K562 (cell line): ENCODE data around the gene ACO2. TPM values are rescaled to one million over a fixed set of nuclear protein-coding genes. Genes with fewer than 3 reads are reported as not detected.

ENCODE experiments used
- ATAC-seq: fragments of 200-7000 bp; cut with Tn5 transposase; 3 replicates; pipeline ENCODE4 v1.9.1; 2020; ENCODE audit warnings: moderate library complexity
- BruUV-seq: library from RNA; stranded (reverse); fragments of 400-500 nt; replicated peaks from 2 replicates; lab custom pipeline; 2021; lab: Mats Ljungman, UMichigan
- CTCF ChIA-PET: fragments of 300-600 bp; formaldehyde crosslinking; extraction: SDS; loops from one replicate; lab custom pipeline; 2021; ENCODE audit warnings: low intra/inter-chr PET ratio; lab: Yijun Ruan, JAX
- POLR2A ChIA-PET: fragments of 300-600, 350-650 bp; sonication (Branson Sonifier 250); formaldehyde crosslinking; extraction: SDS; loops from one replicate; lab custom pipeline; 2021; ENCODE audit warnings: antibody characterized with exemption, inconsistent platforms; lab: Yijun Ruan, JAX
- DNase-seq, 4 experiments: peaks; one replicate each; pipeline versions ENCODE4 v3.0.0 to v3.0.0-alpha.2; 2011 to 2018; ENCODE audit warnings: low spot score in 3 of 4, mixed read lengths in 3 of 4; ENCODE audit errors: extremely low read depth in 1 of 4
- FAIRE-seq: peaks from 2 replicates; lab custom pipeline; 2011; peaks lifted over from hg19 to GRCh38; lab: Jason Lieb, UNC
- H2AFZ ChIP-seq: 2 replicates; pipeline ENCODE4 v1.6.0; 2011; ENCODE audit warnings: low read depth, low read length, control low read depth, inconsistent platforms
- H3K27ac ChIP-seq: fragments of 200-600 bp; 3 replicates; pipeline ENCODE4 v1.8.0; 2011; ENCODE audit warnings: low read depth, mild to moderate bottlenecking, control low read depth, inconsistent platforms, low read length, moderate library complexity, mixed read lengths; ENCODE audit errors: extremely low read depth
- H3K27me3 ChIP-seq, 2 experiments: fragments of 300-600 bp in 1 of 2; 2 replicates in 1 of 2; 3 replicates in 1 of 2; pipeline versions ENCODE4 v1.6.0 to v1.8.0; 2011; ENCODE audit warnings: inconsistent platforms in 2 of 2, low read length in 2 of 2, mild to moderate bottlenecking in 1 of 2, mixed read lengths in 1 of 2, moderate library complexity in 1 of 2; ENCODE audit not compliant: control insufficient read depth in 2 of 2, insufficient read depth in 2 of 2
- H3K36me3 ChIP-seq: fragments of 300-600 bp; 3 replicates; pipeline ENCODE4 v1.8.0; 2011; ENCODE audit warnings: mild to moderate bottlenecking, low read length, inconsistent platforms; ENCODE audit not compliant: control insufficient read depth, insufficient read depth
- H3K4me1 ChIP-seq, 2 experiments: fragments of 200-600 bp in 1 of 2; replicated peaks in 1 of 2; 2 replicates in 1 of 2; 3 replicates in 1 of 2; pipeline versions ENCODE4 v1.5.1 to v1.8.0; 2011; ENCODE audit warnings: inconsistent platforms in 2 of 2, low read length in 2 of 2, mild to moderate bottlenecking in 1 of 2, mixed read lengths in 1 of 2, moderate library complexity in 1 of 2; ENCODE audit not compliant: control insufficient read depth in 2 of 2, insufficient read depth in 2 of 2
- H3K4me2 ChIP-seq: 2 replicates; pipeline ENCODE4 v1.6.1; 2011; ENCODE audit warnings: low read length, control low read depth, inconsistent platforms, mixed read lengths; ENCODE audit not compliant: insufficient read depth
- H3K4me3 ChIP-seq: fragments of 200-600 bp; sonication (generic), shearing (Covaris generic); 2 replicates; pipeline ENCODE4 v1.5.1; 2016; ENCODE audit warnings: control low read depth, inconsistent platforms
- H3K79me2 ChIP-seq: fragments of 200-600 bp; 3 replicates; pipeline ENCODE4 v1.8.0; 2011; ENCODE audit warnings: low read length, inconsistent platforms; ENCODE audit not compliant: control insufficient read depth, insufficient read depth
- H3K9ac ChIP-seq, 2 experiments: 2 replicates each; pipeline versions ENCODE4 v1.6.0 to v1.6.1; 2011; ENCODE audit warnings: low read depth in 2 of 2, low read length in 2 of 2, control low read depth in 1 of 2, inconsistent platforms in 1 of 2, mild to moderate bottlenecking in 1 of 2, mixed read lengths in 1 of 2; ENCODE audit not compliant: insufficient read depth in 1 of 2
- H3K9me1 ChIP-seq: one replicate; pipeline ENCODE4 v1.6.0; 2011; ENCODE audit warnings: inconsistent platforms, mild to moderate bottlenecking, low read length, moderate library complexity; ENCODE audit not compliant: control insufficient read depth, insufficient read depth
- H3K9me3 ChIP-seq: replicated peaks from 2 replicates; pipeline ENCODE4 v1.5.1; 2011; ENCODE audit warnings: low read depth, low read length, inconsistent platforms; ENCODE audit not compliant: control insufficient read depth, insufficient read depth
- H4K20me1 ChIP-seq: replicated peaks from 2 replicates; pipeline ENCODE4 v1.6.1; 2011; ENCODE audit warnings: low read length, inconsistent platforms, mixed read lengths; ENCODE audit not compliant: control insufficient read depth, insufficient read depth
- DNMT1 ChIP-seq: fragments of 450-650 bp; IDR thresholded peaks from 2 replicates; pipeline ENCODE4 v1.6.1; 2016; ENCODE audit warnings: antibody characterized with exemption, mild to moderate bottlenecking
- ETS2 ChIP-seq: IDR thresholded peaks from 2 replicates; pipeline ENCODE4 v1.6.1; 2016; ENCODE audit warnings: borderline replicate concordance, missing genetic modification characterization, mild to moderate bottlenecking, moderate library complexity, missing compliant biosample characterization; ENCODE audit not compliant: poor library complexity, severe bottlenecking
- FOXM1 ChIP-seq, 2 experiments: fragments of 450-650 bp in 1 of 2; sonication (generic) in 1 of 2; formaldehyde crosslinking in 1 of 2; IDR thresholded peaks; 2 replicates each; pipeline versions ENCODE4 v1.6.1 to v1.9.0; 2017 to 2022; ENCODE audit warnings: low read depth in 2 of 2, mild to moderate bottlenecking in 2 of 2, missing genetic modification reagents in 1 of 2, moderate library complexity in 1 of 2
- GABPB1 ChIP-seq: sonication (generic); formaldehyde crosslinking; IDR thresholded peaks from 2 replicates; pipeline ENCODE4 v1.8.0; 2022; ENCODE audit warnings: mild to moderate bottlenecking, missing genetic modification reagents
- ILF3 ChIP-seq: fragments of 450-650 bp; IDR thresholded peaks from 2 replicates; pipeline ENCODE4 v1.6.1; 2018; ENCODE audit warnings: antibody characterized with exemption, mild to moderate bottlenecking, moderate library complexity, borderline replicate concordance
- ZBTB8A ChIP-seq: fragments of 450-650 bp; IDR thresholded peaks from 2 replicates; pipeline ENCODE4 v1.6.1; 2018; ENCODE audit warnings: mild to moderate bottlenecking, moderate library complexity; ENCODE audit not compliant: partially characterized antibody
- ZFPM2 ChIP-seq: fragments of 250-450 bp; sonication (Bioruptor Pico); IDR thresholded peaks from 2 replicates; pipeline ENCODE4 v1.5.1; 2022; ENCODE audit warnings: mild to moderate bottlenecking
- ZKSCAN8 ChIP-seq: fragments of 200-800 bp; sonication (Bioruptor generic); IDR thresholded peaks from 2 replicates; pipeline ENCODE4 v1.6.1; 2016; ENCODE audit warnings: missing genetic modification characterization, missing compliant biosample characterization
- ZNF551 ChIP-seq: fragments of 250-450 bp; sonication (Bioruptor Pico); IDR thresholded peaks from 2 replicates; pipeline ENCODE4 v1.5.0; 2021; ENCODE audit warnings: mild to moderate bottlenecking, moderate library complexity
- WGBS: fragments of 100-300 bp; shearing (Covaris generic); methylation state at CpG from one replicate; pipeline ENCODE4 v1.1.6; 2016; ENCODE audit warnings: low coverage, mixed read lengths; ENCODE audit not compliant: insufficient coverage; ENCODE audit errors: missing lambda C conversion rate; 5-methylcytosine and 5-hydroxymethylcytosine counted together
- in situ Hi-C: fragments of 300-500 bp; cut with MboI; formaldehyde crosslinking; loops from 4 replicates; pipeline ENCODE4 v1.15.0; 2018; ENCODE audit warnings: inconsistent platforms, mixed read lengths
- intact Hi-C: fragments of 100-400 bp; cut with micrococcal nuclease; formaldehyde crosslinking; loops from 2 replicates; pipeline ENCODE4 v1.14.2; 2022
- polyA plus RNA-seq, 8 experiments: library from polyadenylated mRNA; depleted of rRNA in 4 of 8; stranded (reverse) in 5 of 8; unstranded in 3 of 8; fragments of >200 nt; fragmentation: Nextera tagmentation in 2 of 8; fragmentation: Illumina TruSeq in 1 of 8; extraction: Ambion mirVana in 2 of 8; extraction: Trizol in 1 of 8; gene quantifications; 2 replicates each; pipeline versions ENCODE4 v1.2.1 to v1.2.3, GENCODE V29; 2011 to 2014; ENCODE audit warnings: inconsistent platforms in 1 of 8, missing spikeins in 1 of 8
- total RNA-seq, 7 experiments: library from RNA; depleted of rRNA in 6 of 7; stranded (reverse); fragments of >200 nt in 6 of 7; fragmentation: Illumina TruSeq in 2 of 7; extraction: Trizol in 2 of 7; gene quantifications; 2 replicates each; pipeline versions ENCODE4 v1.2.1 to v1.2.3, GENCODE V29; 2011 to 2021; ENCODE audit warnings: low replicate concordance in 1 of 7
- TF ChIP-seq, protein P1 (sequence below): IDR thresholded peaks from 3 replicates; pipeline ENCODE4 v1.6.1; 2011; ENCODE audit warnings: borderline replicate concordance, mild to moderate bottlenecking; ENCODE audit not compliant: insufficient read length, insufficient read depth

The ACO2 gene
- total and polyA plus RNA-seq, 9 of the 15 experiments (the other 6 are each of a cell fraction or from before 2014, with no cell fraction given): 16.2 to 119 (median 43.2) TPM

DNA sequence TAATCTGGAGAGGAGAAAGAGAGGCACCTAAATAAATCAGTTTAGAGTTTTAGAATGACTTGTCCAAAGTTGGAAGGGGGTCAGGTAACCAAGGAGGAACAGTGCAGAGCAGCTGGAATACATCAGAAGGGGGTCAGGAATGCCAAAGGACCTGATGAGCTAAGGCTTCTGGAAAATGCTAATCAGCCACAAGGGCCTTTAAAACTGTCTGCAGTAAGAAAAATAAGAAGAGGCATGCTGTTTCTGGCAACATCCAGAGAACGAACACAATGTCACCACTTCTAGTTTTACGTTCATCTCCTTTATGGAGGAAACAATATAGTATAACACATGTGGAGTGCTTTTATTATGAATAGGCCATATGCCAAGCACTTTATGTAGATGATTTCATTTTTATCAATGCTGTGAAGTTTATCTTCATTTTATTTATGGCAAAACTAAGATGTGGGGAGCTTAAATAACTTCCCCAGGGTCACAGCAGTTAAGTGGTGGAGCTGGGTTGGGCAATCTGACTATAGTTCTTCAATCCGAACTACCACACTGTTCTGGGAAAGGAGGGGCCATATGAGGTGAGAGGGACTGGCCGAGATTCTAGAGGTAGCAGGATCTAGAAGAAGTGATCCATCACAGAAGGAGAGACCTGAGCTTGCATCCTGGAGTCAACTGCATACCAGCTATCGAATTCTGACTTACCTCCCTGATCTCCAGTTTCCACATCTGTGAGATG lies 22.6 kb downstream of the ACO2 start:
- H3K4me1 ChIP-seq: peaks cover 11 to 16% of the 10 kb centered on the region in 2 experiments; a peak in 4 of 5 replicates
- H3K27me3 ChIP-seq: no peaks in the 10 kb centered on the region
- peaks cover 89% of the 10 kb centered on the region for H3K79me2 ChIP-seq
- no peak for ATAC-seq
- POLR2A ChIA-PET: interaction anchor here (1.2 kb wide), 1 partner anchor 23 kb away, joined by 5 read pairs; the partner anchor contains the start of genes ACO2 and PHF5A
- no peak overlapping the region for H3K4me3 ChIP-seq
- no peak for DNase-seq
- TF ChIP-seq DNMT1: no peak
- TF ChIP-seq ILF3: no peak
- TF ChIP-seq ZBTB8A: no peak
- TF ChIP-seq ZKSCAN8: no peak
- no peak for TF ChIP-seq ETS2 (tag)
- no peak for TF ChIP-seq ZFPM2 (CRISPR knock-in tag)
- TF ChIP-seq GABPB1 (CRISPR knock-in tag): no peak
- no peak for TF ChIP-seq FOXM1 (IDR thresholded peaks at IDR 0.05; ENCODE audit: low read depth)
- TF ChIP-seq FOXM1 (CRISPR knock-in tag; IDR thresholded peaks at IDR 0.05; ENCODE audit: low read depth): no peak
- TF ChIP-seq, protein P1, sequence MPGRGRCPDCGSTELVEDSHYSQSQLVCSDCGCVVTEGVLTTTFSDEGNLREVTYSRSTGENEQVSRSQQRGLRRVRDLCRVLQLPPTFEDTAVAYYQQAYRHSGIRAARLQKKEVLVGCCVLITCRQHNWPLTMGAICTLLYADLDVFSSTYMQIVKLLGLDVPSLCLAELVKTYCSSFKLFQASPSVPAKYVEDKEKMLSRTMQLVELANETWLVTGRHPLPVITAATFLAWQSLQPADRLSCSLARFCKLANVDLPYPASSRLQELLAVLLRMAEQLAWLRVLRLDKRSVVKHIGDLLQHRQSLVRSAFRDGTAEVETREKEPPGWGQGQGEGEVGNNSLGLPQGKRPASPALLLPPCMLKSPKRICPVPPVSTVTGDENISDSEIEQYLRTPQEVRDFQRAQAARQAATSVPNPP: no peak
- TF ChIP-seq ZNF551 (CRISPR knock-in tag): no peak
- 90% methylated on average over 5 of the region's 5 CpGs for WGBS
- H3K4me2 ChIP-seq: no peak overlapping the region
- FAIRE-seq: no peak
- intact Hi-C loops: no loop called here
- H3K9ac ChIP-seq: no peak overlapping the region
- BruUV-seq: no TSS peak
- no peak overlapping the region for H2AFZ ChIP-seq
- CTCF ChIA-PET: no interaction called here
- H3K36me3 ChIP-seq: peaks cover 52% of the 10 kb centered on the region
- H3K9me3 ChIP-seq: no peaks in the 10 kb centered on the region
- no peaks in the 10 kb centered on the region for H3K9me1 ChIP-seq
- no peak overlapping the region for H3K27ac ChIP-seq
- H4K20me1 ChIP-seq: peaks cover 36% of the 10 kb centered on the region
- in situ Hi-C loops: no loop called here
